ENCODE measurements around the gene RIMS4. TPM values are rescaled to one million over a fixed set of nuclear protein-coding genes. Genes with fewer than 3 reads are reported as not detected.

RIMS4 gene
- total RNA-seq, 1 donor from 2014 or later = 6.1 TPM

GRCh38 chr20:44803383-44803941 is 6.9 kb downstream of the RIMS4 start:
- no peaks in the 10 kb centered on the region for H3K36me3 Mint-ChIP-seq (ENCODE audit: low read depth)
- H3K4me1 Mint-ChIP-seq = peaks cover 7% of the 10 kb centered on the region
- DNase-seq (ENCODE audit: low read depth, low spot score) = no peak
- no peak overlapping the region for H3K27ac Mint-ChIP-seq (ENCODE audit: unreplicated experiment)
- no peak for TF ChIP-seq CTCF (conservative IDR thresholded peaks at IDR 0.05)
- peaks cover 54% of the 10 kb centered on the region for H3K27me3 Mint-ChIP-seq (ENCODE audit: low read depth)
- no peaks in the 10 kb centered on the region for H3K9me3 Mint-ChIP-seq
- H3K4me3 Mint-ChIP-seq = no peak overlapping the region

DNA sequence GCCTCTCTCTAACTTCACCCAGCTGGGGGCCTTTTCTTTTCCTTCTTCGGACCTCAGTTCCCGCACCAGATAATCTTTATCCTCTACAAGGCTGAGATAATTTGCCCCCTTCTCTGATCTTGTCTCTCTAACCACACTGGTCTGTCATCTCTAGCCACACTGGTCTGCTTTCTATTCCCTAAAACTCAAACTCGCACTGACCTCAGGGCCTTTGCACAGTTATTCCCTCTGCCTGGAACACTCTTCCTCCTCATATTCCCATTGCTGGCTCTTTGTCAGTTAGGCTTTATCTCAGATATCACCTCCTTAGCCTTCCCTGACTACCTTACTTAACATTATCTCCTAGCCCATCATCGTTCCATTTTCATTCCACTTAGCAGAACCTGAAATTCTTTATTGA is 7.6 kb downstream of the RIMS4 start:
- H3K36me3 Mint-ChIP-seq (ENCODE audit: low read depth) = no peaks in the 10 kb centered on the region
- DNase-seq (ENCODE audit: low read depth, low spot score) = no peak
- H3K4me3 Mint-ChIP-seq = no peak overlapping the region
- H3K4me1 Mint-ChIP-seq = peaks cover 7% of the 10 kb centered on the region
- peaks cover 46% of the 10 kb centered on the region for H3K27me3 Mint-ChIP-seq (ENCODE audit: low read depth)
- H3K27ac Mint-ChIP-seq (ENCODE audit: unreplicated experiment) = no peak overlapping the region
- no peaks in the 10 kb centered on the region for H3K9me3 Mint-ChIP-seq
- no peak for TF ChIP-seq CTCF (conservative IDR thresholded peaks at IDR 0.05)

DNA sequence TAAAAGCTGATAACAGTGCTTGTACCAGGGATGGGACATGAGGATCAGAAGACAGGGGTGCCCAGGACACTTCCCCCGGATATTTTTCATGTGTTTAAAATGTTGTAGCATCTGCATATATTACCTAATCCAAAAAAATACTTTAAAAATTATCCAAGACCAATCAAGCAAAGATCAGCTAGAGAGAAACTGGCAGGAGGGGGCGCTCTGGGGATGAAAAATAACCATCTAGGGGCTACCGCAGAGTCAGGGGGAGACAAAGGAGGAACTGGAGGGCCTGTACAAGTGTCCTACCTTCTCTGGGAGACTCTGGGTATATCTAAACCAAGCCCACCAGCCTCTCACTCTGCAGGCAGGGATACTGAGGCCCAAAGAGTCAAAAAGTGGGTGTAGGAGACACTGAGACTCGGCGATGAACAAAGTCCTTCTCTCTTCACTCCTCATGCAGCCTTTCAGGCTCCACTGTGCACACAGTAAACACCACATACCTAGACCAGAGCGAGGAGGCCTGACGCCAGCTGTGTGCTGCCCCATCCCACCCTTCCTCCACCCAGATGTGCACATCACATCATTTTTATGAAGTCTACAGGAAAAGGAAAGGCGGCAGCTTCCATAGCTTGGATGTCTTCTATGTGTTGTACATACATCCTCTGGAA is 9.8 kb downstream of the RIMS4 start:
- no peak overlapping the region for H3K27ac Mint-ChIP-seq (ENCODE audit: unreplicated experiment)
- H3K4me3 Mint-ChIP-seq = no peak overlapping the region
- DNase-seq (ENCODE audit: low read depth, low spot score) = peak; percentile 29
- H3K36me3 Mint-ChIP-seq (ENCODE audit: low read depth) = no peaks in the 10 kb centered on the region
- H3K9me3 Mint-ChIP-seq = no peaks in the 10 kb centered on the region
- peaks cover 30% of the 10 kb centered on the region for H3K27me3 Mint-ChIP-seq (ENCODE audit: low read depth)
- no peak for TF ChIP-seq CTCF (conservative IDR thresholded peaks at IDR 0.05)
- H3K4me1 Mint-ChIP-seq = no peaks in the 10 kb centered on the region

DNA sequence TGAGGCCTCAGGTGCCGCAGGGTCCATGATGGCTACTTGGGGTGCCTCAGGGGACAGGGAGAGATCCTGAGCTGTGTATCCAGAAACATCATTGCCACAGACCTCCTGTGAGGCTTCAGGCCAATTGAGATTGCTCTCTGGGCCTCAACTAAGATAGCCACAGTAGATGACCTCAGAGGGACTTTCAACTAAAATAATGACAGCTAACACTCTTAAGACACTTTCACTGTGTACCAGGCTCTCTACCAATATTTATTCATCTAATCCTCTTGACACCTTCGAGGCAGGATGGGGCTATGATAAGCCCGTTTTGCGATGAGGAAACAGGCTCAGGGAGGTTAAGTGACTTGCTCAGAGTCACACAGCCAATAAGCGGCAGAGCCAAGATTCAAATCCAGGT is 10.7 kb downstream of the RIMS4 start:
- DNase-seq (ENCODE audit: low read depth, low spot score) = no peak
- Mint-ChIP-seq H3K4me3 (no peak overlapping the region), H3K36me3 (ENCODE audit: low read depth) (no peaks in the 10 kb centered on the region), H3K4me1 (no peaks in the 10 kb centered on the region), H3K27ac (ENCODE audit: unreplicated experiment) (no peak overlapping the region), H3K9me3 (no peaks in the 10 kb centered on the region), H3K27me3 (ENCODE audit: low read depth) (peaks cover 24% of the 10 kb centered on the region)
- no peak for TF ChIP-seq CTCF (conservative IDR thresholded peaks at IDR 0.05)

DNA sequence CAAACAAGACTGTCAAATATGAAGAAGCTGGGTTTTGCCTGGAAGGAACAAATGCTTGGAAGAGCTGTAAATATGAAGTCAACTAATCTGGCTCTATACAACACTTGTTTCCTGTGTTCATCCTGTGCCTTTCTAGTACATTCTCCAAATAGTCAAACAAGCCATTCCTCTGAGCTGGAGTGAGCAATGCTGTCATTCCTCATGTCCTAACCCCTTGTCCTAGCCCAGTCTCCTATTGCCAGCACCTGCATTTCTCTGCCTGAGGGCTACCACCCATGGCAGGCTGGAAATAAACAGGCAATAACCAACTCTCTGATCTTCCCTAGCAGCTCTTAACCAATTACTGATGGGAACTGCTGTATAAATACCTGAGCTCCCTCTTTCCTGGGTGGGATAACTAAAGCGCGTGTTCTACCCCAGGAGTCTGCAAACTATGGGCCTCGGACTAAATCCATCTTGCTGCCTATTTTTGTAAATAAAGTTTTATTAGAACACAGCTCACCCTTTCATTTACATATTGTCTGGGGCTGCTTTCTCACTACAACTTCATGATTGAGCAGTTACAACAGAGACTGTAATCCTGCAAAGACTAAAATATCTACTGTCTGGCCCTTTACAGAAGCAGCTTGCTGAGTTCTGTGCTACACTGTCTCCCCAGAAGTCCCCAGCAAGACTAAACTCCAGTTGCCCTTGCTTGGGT is 13.4 kb downstream of the RIMS4 start:
- no peaks in the 10 kb centered on the region for H3K4me1 Mint-ChIP-seq
- H3K4me3 Mint-ChIP-seq = no peak overlapping the region
- no peak overlapping the region for H3K27ac Mint-ChIP-seq (ENCODE audit: unreplicated experiment)
- no peaks in the 10 kb centered on the region for H3K36me3 Mint-ChIP-seq (ENCODE audit: low read depth)
- peaks cover 8% of the 10 kb centered on the region for H3K27me3 Mint-ChIP-seq (ENCODE audit: low read depth)
- DNase-seq (ENCODE audit: low read depth, low spot score) = no peak
- no peak for TF ChIP-seq CTCF (conservative IDR thresholded peaks at IDR 0.05)
- no peaks in the 10 kb centered on the region for H3K9me3 Mint-ChIP-seq

All from neural crest cell (in vitro differentiated cells).